Adrenal gland (tissue), 12 donors: ENCODE data around the gene FAM237B. TPM values are rescaled to one million over a fixed set of nuclear protein-coding genes. Genes with fewer than 3 reads are reported as not detected.
"Not testable (repeated sequence)": the region's sequence is repeated elsewhere in the genome, so short reads cannot be mapped to it uniquely, and the experiment has no call there.

Experiments used
- DNase-seq, 7 donors: peaks; one replicate each; pipeline ENCODE4 v3.0.0-alpha.2; 2019 to 2020
- H3K27ac ChIP-seq, 5 donors: fragments of 200-600 bp; sonication (generic) in 4 of 5; 1 replicate in 3 of 5; 2 replicates in 2 of 5; pipeline versions ENCODE4 v1.5.1 to v1.8.0; 2016 to 2020; ENCODE audit warnings: mild to moderate bottlenecking in 1 of 5
- H3K27me3 ChIP-seq: fragments of 200-600 bp; 2 replicates; pipeline ENCODE4 v1.8.0; 2021
- H3K36me3 ChIP-seq, 2 donors: fragments of 200-600 bp; replicated peaks in 1 of 2; 1 replicate in 1 of 2; 2 replicates in 1 of 2; pipeline versions ENCODE4 v1.5.1 to v1.8.0; 2018 to 2022
- H3K4me1 ChIP-seq, 2 donors: fragments of 200-600 bp; replicated peaks in 1 of 2; 1 replicate in 1 of 2; 2 replicates in 1 of 2; pipeline versions ENCODE4 v1.5.1 to v1.8.0; 2018 to 2021
- H3K4me3 ChIP-seq, 4 donors: fragments of 200-600 bp; sonication (generic) in 3 of 4; one replicate each; pipeline ENCODE4 v1.5.1; 2016 to 2018
- H3K9me3 ChIP-seq, 3 donors: fragments of 200-600 bp; sonication (generic) in 1 of 3; replicated peaks in 1 of 3; 1 replicate in 2 of 3; 2 replicates in 1 of 3; pipeline versions ENCODE4 v1.5.1 to v1.8.0; 2016 to 2021
- POLR2A ChIP-seq, 2 donors: fragments of 450-650 bp; IDR thresholded peaks; one replicate each; pipeline ENCODE4 v1.6.1; 2017; ENCODE audit warnings: antibody characterized with exemption in 2 of 2, mild to moderate bottlenecking in 2 of 2, moderate library complexity in 1 of 2
- WGBS, 4 donors: extraction: QIAGEN DNeasy Blood & Tissue Kit in 2 of 4; methylation state at CpG; one replicate each; pipeline versions ENCODE4 v1.1.5 to v1.1.7; 2013 to 2017; 5-methylcytosine and 5-hydroxymethylcytosine counted together
- intact Hi-C, 2 donors: fragments of 100-400 bp; cut with DNase I; formaldehyde crosslinking; loops; one replicate each; pipeline versions ENCODE4 v1.14.1 to v1.15.0; 2022 to 2023
- polyA plus RNA-seq, 3 donors: library from polyadenylated mRNA; stranded (reverse); fragments of 200-250 nt in 2 of 3; fragments of 350-450 nt in 1 of 3; fragmentation: Illumina TruSeq in 1 of 3; extraction: RNeasy Lipid Tissue Mini Kit (QIAGEN cat#74804) in 1 of 3; gene quantifications; one replicate each; pipeline ENCODE4 v1.2.3, GENCODE V29; 2013 to 2014
- total RNA-seq, 9 donors: library from RNA; depleted of rRNA in 4 of 9; stranded (reverse); fragments of >200 nt in 4 of 9; fragments of 120-200 nt in 1 of 9; fragmentation: NEBNext Ultra II Directional in 1 of 9; extraction: Animal tissue kit (Norgen Biotek cat#: 25700) in 1 of 9; gene quantifications; one replicate each; pipeline versions ENCODE4 v1.1.0 to v1.2.4, GENCODE V29; 2013 to 2023
- TF ChIP-seq, protein P1 (sequence below), 6 experiments: fragments of 450-650 bp in 4 of 6; fragments of 200-600 bp in 2 of 6; sonication (generic) in 1 of 6; IDR thresholded peaks; 1 replicate in 5 of 6; 2 replicates in 1 of 6; pipeline versions ENCODE4 v1.5.1 to v1.8.0; 2016 to 2021; ENCODE audit warnings: antibody characterized with exemption in 6 of 6, mild to moderate bottlenecking in 2 of 6, moderate library complexity in 1 of 6
- donor health status: healthy with polysubstance abuse.
- donor health status: Bipolar disorder and iron deficiency.
- donor health status: DM: yes; HTN: yes; CAD: no.
- donor health status: DM: no; HTN: no; CAD: no.
- donor health status: DM: no; HTN: no; CAD: no.
- donor health status: DM: yes; HTN: yes; CAD: no.

Gene FAM237B
- total and polyA plus RNA-seq, 12 donors: not detected

DNA sequence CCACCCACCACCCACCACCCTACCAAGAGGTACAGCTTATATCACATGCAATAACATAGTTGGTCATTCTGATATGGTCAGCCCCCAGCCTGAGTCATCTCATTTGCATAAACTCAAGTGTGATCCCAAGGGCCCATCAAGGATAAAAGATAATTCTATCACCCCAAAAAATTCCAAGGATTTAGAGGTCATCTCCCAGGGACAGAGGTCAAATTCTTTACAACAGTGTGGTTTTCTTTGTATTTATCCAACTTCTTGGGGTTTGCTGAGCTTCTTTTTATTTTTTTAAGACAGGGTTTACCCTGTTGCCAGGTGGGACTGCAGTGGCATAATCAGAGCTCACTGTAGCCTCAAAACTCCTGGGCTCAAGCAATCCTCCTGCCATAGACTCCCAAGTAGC, 16.0 kb upstream of the FAM237B start:
- Histone ChIP-seq H3K4me3 (no peak overlapping the region), H3K27ac (no peak overlapping the region), H3K27me3 (no peaks in the 10 kb centered on the region), H3K36me3 (no peaks in the 10 kb centered on the region), H3K9me3 (no peaks in the 10 kb centered on the region), H3K4me1 (no peaks in the 10 kb centered on the region)
- DNase-seq: no peak
- TF ChIP-seq, protein P1, sequence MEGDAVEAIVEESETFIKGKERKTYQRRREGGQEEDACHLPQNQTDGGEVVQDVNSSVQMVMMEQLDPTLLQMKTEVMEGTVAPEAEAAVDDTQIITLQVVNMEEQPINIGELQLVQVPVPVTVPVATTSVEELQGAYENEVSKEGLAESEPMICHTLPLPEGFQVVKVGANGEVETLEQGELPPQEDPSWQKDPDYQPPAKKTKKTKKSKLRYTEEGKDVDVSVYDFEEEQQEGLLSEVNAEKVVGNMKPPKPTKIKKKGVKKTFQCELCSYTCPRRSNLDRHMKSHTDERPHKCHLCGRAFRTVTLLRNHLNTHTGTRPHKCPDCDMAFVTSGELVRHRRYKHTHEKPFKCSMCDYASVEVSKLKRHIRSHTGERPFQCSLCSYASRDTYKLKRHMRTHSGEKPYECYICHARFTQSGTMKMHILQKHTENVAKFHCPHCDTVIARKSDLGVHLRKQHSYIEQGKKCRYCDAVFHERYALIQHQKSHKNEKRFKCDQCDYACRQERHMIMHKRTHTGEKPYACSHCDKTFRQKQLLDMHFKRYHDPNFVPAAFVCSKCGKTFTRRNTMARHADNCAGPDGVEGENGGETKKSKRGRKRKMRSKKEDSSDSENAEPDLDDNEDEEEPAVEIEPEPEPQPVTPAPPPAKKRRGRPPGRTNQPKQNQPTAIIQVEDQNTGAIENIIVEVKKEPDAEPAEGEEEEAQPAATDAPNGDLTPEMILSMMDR (IDR thresholded peaks at IDR 0.05): no peak
- TF ChIP-seq POLR2A (IDR thresholded peaks at IDR 0.05): no peak
- intact Hi-C loops: no loop called here

DNA sequence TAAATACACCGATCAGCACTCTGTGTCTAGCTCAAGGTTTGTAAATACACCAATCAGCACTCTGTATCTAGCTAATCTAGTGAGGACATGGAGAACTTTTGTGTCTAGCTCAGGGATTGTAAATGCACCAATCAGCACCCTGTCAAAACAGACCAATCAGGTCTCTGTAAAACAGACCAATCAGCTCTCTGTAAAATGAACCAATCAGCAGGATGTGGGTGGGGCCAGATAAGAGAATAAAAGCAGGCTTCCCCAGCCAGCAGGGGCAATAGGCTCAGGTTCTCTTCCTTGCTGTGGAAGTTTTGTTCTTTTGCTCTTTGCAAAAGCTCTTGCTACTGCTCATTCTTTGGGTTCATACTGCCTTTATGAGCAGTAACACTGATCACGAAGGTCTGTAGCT, 13.8 kb upstream of the FAM237B start:
- DNase-seq, intact Hi-C loops, H3K36me3 ChIP-seq, H3K27ac ChIP-seq, H3K4me1 ChIP-seq, H3K9me3 ChIP-seq, H3K4me3 ChIP-seq, H3K27me3 ChIP-seq: not testable (repeated sequence)
- 83 to 92% (median 88%) methylated on average over 1 to 2 of the region's 2 CpGs for WGBS, 4 donors

DNA sequence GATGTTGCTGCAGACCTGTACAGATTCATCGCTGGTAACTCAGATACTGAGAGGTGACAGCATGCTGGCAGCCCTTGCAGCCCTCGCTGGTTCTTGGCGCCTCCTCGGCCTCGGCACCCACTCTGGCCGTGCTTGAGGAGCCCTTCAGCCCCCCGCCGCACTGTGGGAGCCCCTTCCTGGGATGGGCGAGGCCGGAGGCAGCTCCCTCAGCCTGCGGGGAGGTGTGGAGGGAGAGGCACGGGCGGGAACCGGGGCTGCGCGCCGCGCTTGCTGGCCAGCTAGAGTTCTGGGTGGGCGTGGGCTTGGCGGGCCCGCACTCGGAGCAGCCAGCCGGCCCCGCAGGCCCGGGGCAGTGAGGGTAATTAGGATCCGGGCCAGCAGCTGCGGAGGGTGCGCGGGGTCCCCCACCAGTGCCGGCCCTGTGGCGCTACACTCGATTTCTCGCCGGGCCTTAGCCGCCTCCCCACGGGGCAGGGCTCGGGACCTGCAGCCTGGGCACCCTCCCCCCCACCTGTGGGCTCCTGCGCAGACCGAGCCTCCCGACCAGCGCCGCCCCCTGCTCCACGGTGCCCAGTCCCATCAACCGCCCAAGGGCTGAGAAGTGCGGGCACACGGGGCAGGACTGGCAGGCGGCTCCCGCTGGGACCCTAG, 13.2 kb upstream of the FAM237B start:
- 82 to 98% (median 93%) methylated on average over 9 to 48 of the region's 48 CpGs for WGBS, 4 donors
- TF ChIP-seq POLR2A (IDR thresholded peaks at IDR 0.05): no peak
- TF ChIP-seq, protein P1 (IDR thresholded peaks at IDR 0.05): no peak
- Histone ChIP-seq H3K27ac (no peak overlapping the region), H3K4me3 (no peak overlapping the region), H3K9me3 (no peaks in the 10 kb centered on the region), H3K27me3 (no peaks in the 10 kb centered on the region), H3K36me3 (no peaks in the 10 kb centered on the region), H3K4me1 (no peaks in the 10 kb centered on the region)
- no peak for DNase-seq
- intact Hi-C loops: no loop called here

DNA sequence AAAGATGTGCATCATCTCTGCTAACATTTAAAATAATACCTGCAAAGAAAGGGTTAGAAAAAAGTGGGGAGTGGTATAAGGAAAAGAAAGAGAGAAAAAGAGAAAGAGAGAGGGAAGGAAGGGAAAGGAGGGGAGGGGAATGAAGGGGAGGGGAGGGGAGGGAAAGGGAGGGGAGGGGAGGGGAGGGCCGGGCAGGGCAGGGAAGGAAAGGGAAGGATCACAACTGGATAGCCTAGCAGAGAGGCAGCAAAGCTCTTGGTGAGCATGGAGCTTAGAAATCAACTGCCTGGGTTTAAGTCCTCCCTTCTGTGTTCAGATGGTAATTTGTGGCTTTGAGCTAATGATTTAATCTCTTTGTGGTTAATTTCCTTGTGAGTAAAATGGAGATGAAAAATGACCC, 5.4 kb upstream of the FAM237B start:
- H3K27me3 ChIP-seq: peaks cover 28% of the 10 kb centered on the region
- no peak for DNase-seq
- intact Hi-C loops: no loop called here
- 0 to 31% (median 7%) methylated on average over 1 of the region's 1 CpG; no CpG with 5 or more reads in 1 of the 4 donors for WGBS, 4 donors
- no peak overlapping the region for H3K27ac ChIP-seq
- no peak overlapping the region for H3K4me3 ChIP-seq
- TF ChIP-seq, protein P1 (IDR thresholded peaks at IDR 0.05): no peak
- no peak for TF ChIP-seq POLR2A (IDR thresholded peaks at IDR 0.05)
- no peaks in the 10 kb centered on the region for H3K9me3 ChIP-seq
- no peaks in the 10 kb centered on the region for H3K4me1 ChIP-seq
- no peaks in the 10 kb centered on the region for H3K36me3 ChIP-seq

DNA sequence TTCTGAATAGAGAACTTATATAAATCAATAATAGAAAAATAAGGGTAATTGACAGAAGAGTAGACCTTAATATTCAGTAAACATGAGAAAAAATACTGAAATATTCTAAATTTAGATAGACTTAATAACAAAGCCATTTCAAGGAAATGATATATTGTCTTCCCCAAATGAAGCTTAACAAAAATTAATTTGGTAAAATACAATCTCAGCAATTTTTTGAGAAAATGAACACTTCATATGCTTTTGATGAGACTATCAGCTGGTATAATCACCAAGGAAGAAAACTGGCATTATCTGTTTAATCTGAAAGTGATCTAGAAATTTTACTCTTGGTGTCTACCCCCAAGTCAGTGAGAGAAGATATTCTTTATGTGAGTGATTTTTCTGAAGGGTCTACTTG, 1.7 kb upstream of the FAM237B start:
- Histone ChIP-seq H3K9me3 (no peaks in the 10 kb centered on the region), H3K27ac (no peak overlapping the region), H3K36me3 (no peaks in the 10 kb centered on the region), H3K4me1 (peaks cover 0 to 7% of the 10 kb centered on the region in 2 donors), H3K27me3 (peaks cover 43% of the 10 kb centered on the region), H3K4me3 (no peak overlapping the region)
- intact Hi-C loops: no loop called here
- no peak for TF ChIP-seq POLR2A (IDR thresholded peaks at IDR 0.05)
- TF ChIP-seq, protein P1 (IDR thresholded peaks at IDR 0.05): no peak
- no peak for DNase-seq
